ENCODE results near the gene DPH3. TPM values are rescaled to one million over a fixed set of nuclear protein-coding genes. Genes with fewer than 3 reads are reported as not detected.

DPH3 gene
- total RNA-seq, 1 donor, result 21.4 TPM

DNA sequence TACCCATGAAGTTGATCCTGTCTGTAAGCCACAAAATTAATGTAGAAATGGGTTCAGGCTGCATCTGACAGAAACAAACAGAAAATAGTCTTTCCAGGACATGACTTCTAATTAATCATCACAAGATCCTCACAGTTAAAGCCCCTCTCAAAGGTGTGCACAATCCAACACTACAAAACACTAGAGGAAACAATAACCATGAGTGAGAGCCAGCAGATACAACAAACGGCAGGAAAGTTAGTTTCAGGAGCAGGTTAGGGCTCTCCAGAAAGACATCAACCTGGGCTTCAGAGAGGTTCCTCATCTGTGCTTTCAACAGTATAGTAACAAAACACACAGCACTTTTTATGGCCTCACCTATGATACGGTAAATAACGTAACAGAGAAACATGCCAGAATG is 42.8 kb downstream of the DPH3 start:
- H3K9me3 ChIP-seq (ENCODE audit: low read depth, low read length), result no peaks in the 10 kb centered on the region
- H2AFZ ChIP-seq (ENCODE audit: low read length), result no peak overlapping the region
- TF ChIP-seq, protein P1, sequence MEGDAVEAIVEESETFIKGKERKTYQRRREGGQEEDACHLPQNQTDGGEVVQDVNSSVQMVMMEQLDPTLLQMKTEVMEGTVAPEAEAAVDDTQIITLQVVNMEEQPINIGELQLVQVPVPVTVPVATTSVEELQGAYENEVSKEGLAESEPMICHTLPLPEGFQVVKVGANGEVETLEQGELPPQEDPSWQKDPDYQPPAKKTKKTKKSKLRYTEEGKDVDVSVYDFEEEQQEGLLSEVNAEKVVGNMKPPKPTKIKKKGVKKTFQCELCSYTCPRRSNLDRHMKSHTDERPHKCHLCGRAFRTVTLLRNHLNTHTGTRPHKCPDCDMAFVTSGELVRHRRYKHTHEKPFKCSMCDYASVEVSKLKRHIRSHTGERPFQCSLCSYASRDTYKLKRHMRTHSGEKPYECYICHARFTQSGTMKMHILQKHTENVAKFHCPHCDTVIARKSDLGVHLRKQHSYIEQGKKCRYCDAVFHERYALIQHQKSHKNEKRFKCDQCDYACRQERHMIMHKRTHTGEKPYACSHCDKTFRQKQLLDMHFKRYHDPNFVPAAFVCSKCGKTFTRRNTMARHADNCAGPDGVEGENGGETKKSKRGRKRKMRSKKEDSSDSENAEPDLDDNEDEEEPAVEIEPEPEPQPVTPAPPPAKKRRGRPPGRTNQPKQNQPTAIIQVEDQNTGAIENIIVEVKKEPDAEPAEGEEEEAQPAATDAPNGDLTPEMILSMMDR (IDR thresholded peaks at IDR 0.05; ENCODE audit: extremely low read depth, low read depth, low read length), result no peak
- H3K4me2 ChIP-seq (ENCODE audit: insufficient read depth, low read length), result no peak overlapping the region
- no peaks in the 10 kb centered on the region for H3K4me1 ChIP-seq (ENCODE audit: insufficient read depth, low read length)
- H3K27me3 ChIP-seq (ENCODE audit: insufficient read depth, low read length), result no peaks in the 10 kb centered on the region
- no peaks in the 10 kb centered on the region for H3K79me2 ChIP-seq (ENCODE audit: insufficient read depth, low read length)
- no peaks in the 10 kb centered on the region for H4K20me1 ChIP-seq (ENCODE audit: insufficient read depth, low read length)
- no peak for DNase-seq (ENCODE audit: insufficient read length, low spot score, missing footprints)
- no peak overlapping the region for H3K27ac ChIP-seq (ENCODE audit: low read depth, low read length)
- no peaks in the 10 kb centered on the region for H3K36me3 ChIP-seq (ENCODE audit: insufficient read depth, low read length)
- H3K4me3 ChIP-seq (ENCODE audit: insufficient read depth, low read length), result no peak overlapping the region

GRCh38 chr3:16219777-16220176 is 45.0 kb downstream of the DPH3 start:
- Histone ChIP-seq H2AFZ (ENCODE audit: low read length) (no peak overlapping the region), H3K4me1 (ENCODE audit: insufficient read depth, low read length) (no peaks in the 10 kb centered on the region), H3K27ac (ENCODE audit: low read depth, low read length) (no peak overlapping the region), H3K4me3 (ENCODE audit: insufficient read depth, low read length) (no peak overlapping the region), H3K9me3 (ENCODE audit: low read depth, low read length) (no peaks in the 10 kb centered on the region), H3K4me2 (ENCODE audit: insufficient read depth, low read length) (no peak overlapping the region), H4K20me1 (ENCODE audit: insufficient read depth, low read length) (no peaks in the 10 kb centered on the region), H3K79me2 (ENCODE audit: insufficient read depth, low read length) (no peaks in the 10 kb centered on the region), H3K27me3 (ENCODE audit: insufficient read depth, low read length) (no peaks in the 10 kb centered on the region), H3K36me3 (ENCODE audit: insufficient read depth, low read length) (no peaks in the 10 kb centered on the region)
- TF ChIP-seq, protein P1 (IDR thresholded peaks at IDR 0.05; ENCODE audit: extremely low read depth, low read depth, low read length), result no peak
- DNase-seq (ENCODE audit: insufficient read length, low spot score, missing footprints), result no peak

DNA sequence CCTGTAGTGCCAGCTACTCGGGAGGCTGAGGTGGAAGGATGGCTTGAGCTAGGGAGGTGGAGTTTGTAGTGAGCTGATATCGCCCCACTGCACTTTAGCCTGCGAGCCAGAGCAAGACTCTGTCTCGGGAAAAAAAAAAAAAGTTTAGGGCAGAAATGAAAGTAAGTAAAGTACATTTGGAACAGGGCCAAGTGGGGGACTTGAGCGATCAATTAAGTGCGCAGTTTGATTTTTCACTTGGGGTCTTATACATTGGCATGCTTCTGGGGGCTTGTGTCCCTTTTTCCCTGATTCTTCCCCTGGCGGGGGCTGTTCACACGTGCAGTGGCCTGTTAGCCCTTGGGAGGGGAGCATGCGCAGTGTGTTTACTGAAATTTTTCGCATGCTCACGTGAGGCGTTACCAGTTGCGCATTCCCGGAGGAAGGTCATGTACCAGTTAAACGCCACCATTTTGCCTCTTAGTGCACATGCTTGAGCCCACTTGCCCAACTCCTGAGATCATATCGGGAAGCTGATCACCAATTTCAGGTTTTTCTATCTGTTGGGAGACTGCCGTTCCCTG is 48.3 kb downstream of the DPH3 start:
- H4K20me1 ChIP-seq (ENCODE audit: insufficient read depth, low read length), result no peaks in the 10 kb centered on the region
- H3K4me1 ChIP-seq (ENCODE audit: insufficient read depth, low read length), result no peaks in the 10 kb centered on the region
- no peak for DNase-seq (ENCODE audit: insufficient read length, low spot score, missing footprints)
- H3K27me3 ChIP-seq (ENCODE audit: insufficient read depth, low read length), result no peaks in the 10 kb centered on the region
- no peak overlapping the region for H2AFZ ChIP-seq (ENCODE audit: low read length)
- no peak overlapping the region for H3K4me2 ChIP-seq (ENCODE audit: insufficient read depth, low read length)
- TF ChIP-seq, protein P1 (IDR thresholded peaks at IDR 0.05; ENCODE audit: extremely low read depth, low read depth, low read length), result no peak
- no peak overlapping the region for H3K27ac ChIP-seq (ENCODE audit: low read depth, low read length)
- H3K9me3 ChIP-seq (ENCODE audit: low read depth, low read length), result no peaks in the 10 kb centered on the region
- H3K79me2 ChIP-seq (ENCODE audit: insufficient read depth, low read length), result no peaks in the 10 kb centered on the region
- H3K36me3 ChIP-seq (ENCODE audit: insufficient read depth, low read length), result no peaks in the 10 kb centered on the region
- no peak overlapping the region for H3K4me3 ChIP-seq (ENCODE audit: insufficient read depth, low read length)

- Histone ChIP-seq H3K27ac (ENCODE audit: low read depth, low read length) (no peak overlapping the region), H3K9me3 (ENCODE audit: low read depth, low read length) (no peaks in the 10 kb centered on the region), H4K20me1 (ENCODE audit: insufficient read depth, low read length) (no peaks in the 10 kb centered on the region), H3K79me2 (ENCODE audit: insufficient read depth, low read length) (no peaks in the 10 kb centered on the region), H3K4me2 (ENCODE audit: insufficient read depth, low read length) (no peak overlapping the region), H3K4me1 (ENCODE audit: insufficient read depth, low read length) (no peaks in the 10 kb centered on the region), H3K4me3 (ENCODE audit: insufficient read depth, low read length) (no peak overlapping the region), H3K27me3 (ENCODE audit: insufficient read depth, low read length) (no peaks in the 10 kb centered on the region), H2AFZ (ENCODE audit: low read length) (no peak overlapping the region), H3K36me3 (ENCODE audit: insufficient read depth, low read length) (no peaks in the 10 kb centered on the region)
- TF ChIP-seq, protein P1 (IDR thresholded peaks at IDR 0.05; ENCODE audit: extremely low read depth, low read depth, low read length), result no peak
- no peak for DNase-seq (ENCODE audit: insufficient read length, low spot score, missing footprints)
Measured at GRCh38 chr3:16214366-16214765, 50.4 kb downstream of the DPH3 start.
